Subcutaneous abdominal adipose tissue (tissue), 5 donors: ENCODE results near the gene ZNRF4.
"Not testable (repeated sequence)": the region's sequence is repeated elsewhere in the genome, so short reads cannot be mapped to it uniquely, and the experiment has no call there.

Experiments used
- H3K27ac ChIP-seq: one replicate; pipeline ENCODE4 v1.7.0; 2013; ENCODE audit warnings: low read depth, mild to moderate bottlenecking, inconsistent platforms, low read length, moderate library complexity
- H3K27me3 ChIP-seq, 5 donors: one replicate each; pipeline ENCODE4 v1.7.0; 2013; ENCODE audit warnings: low read length in 5 of 5, inconsistent platforms in 1 of 5; ENCODE audit not compliant: control insufficient read depth in 5 of 5, insufficient read depth in 4 of 5
- H3K36me3 ChIP-seq, 5 donors: one replicate each; pipeline ENCODE4 v1.7.0; 2013; ENCODE audit warnings: low read length in 5 of 5; ENCODE audit not compliant: control insufficient read depth in 5 of 5, insufficient read depth in 5 of 5
- H3K4me1 ChIP-seq, 5 donors: one replicate each; pipeline ENCODE4 v1.7.0; 2013; ENCODE audit warnings: low read length in 5 of 5, mild to moderate bottlenecking in 3 of 5, moderate library complexity in 1 of 5; ENCODE audit not compliant: control insufficient read depth in 5 of 5, insufficient read depth in 5 of 5
- H3K4me3 ChIP-seq, 5 donors: one replicate each; pipeline ENCODE4 v1.7.0; 2013; ENCODE audit warnings: low read length in 5 of 5, low read depth in 1 of 5
- H3K9ac ChIP-seq, 5 donors: one replicate each; pipeline ENCODE4 v1.7.0; 2013; ENCODE audit warnings: low read length in 5 of 5, mild to moderate bottlenecking in 4 of 5, moderate library complexity in 3 of 5
- H3K9me3 ChIP-seq, 5 donors: one replicate each; pipeline ENCODE4 v1.7.0; 2013; ENCODE audit warnings: low read length in 5 of 5; ENCODE audit not compliant: control insufficient read depth in 5 of 5
- donor health status: healthy.
- donor health status: healthy.
- donor health status: healthy.
- donor health status: healthy.
- donor health status: healthy.

ZNRF4 gene

GRCh38 chr19:5425260-5425659, 30.0 kb upstream of the ZNRF4 start:
- no peak overlapping the region for H3K9ac ChIP-seq
- no peaks in the 10 kb centered on the region for H3K4me1 ChIP-seq
- H3K27ac ChIP-seq = no peak overlapping the region
- H3K27me3 ChIP-seq = peaks cover 3 to 28% (median 14%) of the 10 kb centered on the region in 5 donors
- no peak overlapping the region for H3K4me3 ChIP-seq
- no peaks in the 10 kb centered on the region for H3K36me3 ChIP-seq
- peaks cover 0 to 5% (median 0%) of the 10 kb centered on the region in 5 donors for H3K9me3 ChIP-seq

GRCh38 chr19:5430237-5430636, 25.0 kb upstream of the ZNRF4 start:
- Histone ChIP-seq H3K27me3 (peaks cover 2 to 23% (median 15%) of the 10 kb centered on the region in 5 donors), H3K4me3 (no peak overlapping the region)

GRCh38 chr19:5432687-5433086, 22.5 kb upstream of the ZNRF4 start:
- H3K4me1 ChIP-seq = no peaks in the 10 kb centered on the region
- no peaks in the 10 kb centered on the region for H3K36me3 ChIP-seq
- no peak overlapping the region for H3K27ac ChIP-seq
- no peak overlapping the region for H3K9ac ChIP-seq
- H3K9me3 ChIP-seq = peaks cover 0 to 3% (median 0%) of the 10 kb centered on the region in 5 donors
- peaks cover 2 to 24% (median 13%) of the 10 kb centered on the region in 5 donors for H3K27me3 ChIP-seq
- H3K4me3 ChIP-seq = no peak overlapping the region

More at GRCh38 chr19:5430237-5430636, 25.0 kb upstream of the ZNRF4 start:
- Histone ChIP-seq H3K27ac (no peak overlapping the region), H3K9me3 (no peaks in the 10 kb centered on the region), H3K4me1 (no peaks in the 10 kb centered on the region), H3K36me3 (no peaks in the 10 kb centered on the region), H3K9ac (no peak overlapping the region)

- H3K9ac ChIP-seq = no peak overlapping the region
- no peak overlapping the region for H3K27ac ChIP-seq
- H3K4me3 ChIP-seq = no peak overlapping the region
- H3K36me3 ChIP-seq = no peaks in the 10 kb centered on the region
- peaks cover 4 to 25% (median 13%) of the 10 kb centered on the region in 5 donors for H3K27me3 ChIP-seq
- H3K9me3 ChIP-seq = peaks cover 0 to 3% (median 0%) of the 10 kb centered on the region in 5 donors
- H3K4me1 ChIP-seq = no peaks in the 10 kb centered on the region
These were observed 20.8 kb upstream of the ZNRF4 start for GRCh38 chr19:5434351-5434917.

- Histone ChIP-seq H3K9me3 (peaks cover 0 to 3% (median 0%) of the 10 kb centered on the region in 5 donors), H3K36me3 (no peaks in the 10 kb centered on the region), H3K9ac (no peak overlapping the region), H3K27ac (no peak overlapping the region), H3K4me3 (no peak overlapping the region), H3K4me1 (no peaks in the 10 kb centered on the region), H3K27me3 (peaks cover 4 to 25% (median 13%) of the 10 kb centered on the region in 5 donors)
These were observed 20.1 kb upstream of the ZNRF4 start for GRCh38 chr19:5434970-5435641.

- Histone ChIP-seq H3K27ac (no peak overlapping the region), H3K36me3 (no peaks in the 10 kb centered on the region), H3K27me3 (peaks cover 4 to 22% (median 13%) of the 10 kb centered on the region in 5 donors), H3K9ac (no peak overlapping the region), H3K4me3 (no peak overlapping the region), H3K4me1 (no peaks in the 10 kb centered on the region), H3K9me3 (peaks cover 0 to 3% (median 0%) of the 10 kb centered on the region in 5 donors)
These were observed 19.6 kb upstream of the ZNRF4 start for GRCh38 chr19:5435642-5436017.

- Histone ChIP-seq H3K9me3 (peaks cover 0 to 3% (median 0%) of the 10 kb centered on the region in 5 donors), H3K4me1 (no peaks in the 10 kb centered on the region), H3K27ac (no peak overlapping the region), H3K36me3 (no peaks in the 10 kb centered on the region), H3K4me3 (no peak overlapping the region), H3K9ac (no peak overlapping the region), H3K27me3 (peaks cover 4 to 22% (median 13%) of the 10 kb centered on the region in 5 donors)
These were observed 18.9 kb upstream of the ZNRF4 start for GRCh38 chr19:5436106-5436947.

GRCh38 chr19:5436948-5437306, 18.3 kb upstream of the ZNRF4 start:
- Histone ChIP-seq H3K9ac (no peak overlapping the region), H3K4me3 (no peak overlapping the region), H3K27me3 (peaks cover 4 to 20% (median 12%) of the 10 kb centered on the region in 5 donors), H3K9me3 (peaks cover 0 to 3% (median 0%) of the 10 kb centered on the region in 5 donors), H3K4me1 (no peaks in the 10 kb centered on the region), H3K36me3 (no peaks in the 10 kb centered on the region), H3K27ac (no peak overlapping the region)

- not testable (repeated sequence) for H3K36me3 ChIP-seq, H3K9me3 ChIP-seq, H3K4me3 ChIP-seq, H3K9ac ChIP-seq, H3K27ac ChIP-seq, H3K4me1 ChIP-seq
- H3K27me3 ChIP-seq = peaks cover 4 to 20% (median 10%) of the 10 kb centered on the region in 5 donors
These were observed 16.5 kb upstream of the ZNRF4 start for GRCh38 chr19:5438756-5439155.

- Histone ChIP-seq H3K36me3 (no peaks in the 10 kb centered on the region), H3K4me3 (no peak overlapping the region), H3K27ac (no peak overlapping the region), H3K4me1 (no peaks in the 10 kb centered on the region), H3K9ac (no peak overlapping the region), H3K9me3 (peaks cover 0 to 3% (median 0%) of the 10 kb centered on the region in 5 donors), H3K27me3 (peaks cover 4 to 20% (median 10%) of the 10 kb centered on the region in 5 donors)
These were observed 15.8 kb upstream of the ZNRF4 start for GRCh38 chr19:5439452-5439851.
